Epidermal melanocyte (primary cell): ENCODE measurements around the gene SRP68.
"Not testable (repeated sequence)": the region's sequence is repeated elsewhere in the genome, so short reads cannot be mapped to it uniquely, and the experiment has no call there.

Experiments used
- DNase-seq: peaks from one replicate; pipeline ENCODE4 v3.0.0; 2011; ENCODE audit warnings: low spot score; ENCODE audit not compliant: insufficient read length

Gene SRP68

DNA sequence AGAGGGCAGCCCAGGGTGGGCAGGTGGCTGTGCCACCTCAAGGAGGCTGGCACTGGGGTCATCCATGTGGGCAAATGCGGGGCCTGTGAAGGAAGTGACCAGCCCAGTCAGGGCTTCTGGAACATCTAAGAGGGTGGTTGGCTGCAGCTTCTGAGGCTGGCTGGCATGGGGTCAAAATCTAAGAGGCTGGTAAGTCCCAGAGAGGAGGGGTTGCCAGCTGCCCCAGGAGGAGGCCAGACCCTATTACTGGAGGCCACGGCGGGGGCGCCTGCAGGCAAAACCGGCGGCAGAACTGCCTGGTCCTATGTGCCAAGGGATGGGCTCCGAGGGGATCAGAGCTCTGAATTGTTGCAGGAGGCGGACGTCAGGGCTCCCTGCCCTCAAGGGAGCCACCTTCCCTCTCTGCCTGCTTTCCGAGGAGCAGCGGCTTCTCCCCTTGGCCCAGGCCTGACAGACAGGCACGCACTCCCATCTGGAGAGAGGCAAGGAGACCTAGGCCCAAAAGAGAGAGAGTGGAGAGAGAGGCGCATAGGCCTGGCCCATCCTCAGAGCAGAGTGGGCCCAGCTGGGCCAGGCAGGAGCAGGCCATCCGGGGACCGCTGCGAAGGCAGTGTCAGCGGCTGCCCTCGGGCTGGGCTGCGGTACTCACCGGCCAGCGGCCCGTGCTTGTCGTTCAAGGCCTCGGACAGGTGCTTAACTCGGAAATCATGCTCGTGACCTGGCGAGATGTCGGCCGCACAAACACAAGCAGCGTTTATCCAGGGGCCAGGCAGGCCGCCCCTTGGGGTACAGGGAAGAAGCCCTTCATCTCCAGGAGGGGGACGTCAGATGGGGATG lies 17.6 kb upstream of the SRP68 start:
- no peak for DNase-seq

DNA sequence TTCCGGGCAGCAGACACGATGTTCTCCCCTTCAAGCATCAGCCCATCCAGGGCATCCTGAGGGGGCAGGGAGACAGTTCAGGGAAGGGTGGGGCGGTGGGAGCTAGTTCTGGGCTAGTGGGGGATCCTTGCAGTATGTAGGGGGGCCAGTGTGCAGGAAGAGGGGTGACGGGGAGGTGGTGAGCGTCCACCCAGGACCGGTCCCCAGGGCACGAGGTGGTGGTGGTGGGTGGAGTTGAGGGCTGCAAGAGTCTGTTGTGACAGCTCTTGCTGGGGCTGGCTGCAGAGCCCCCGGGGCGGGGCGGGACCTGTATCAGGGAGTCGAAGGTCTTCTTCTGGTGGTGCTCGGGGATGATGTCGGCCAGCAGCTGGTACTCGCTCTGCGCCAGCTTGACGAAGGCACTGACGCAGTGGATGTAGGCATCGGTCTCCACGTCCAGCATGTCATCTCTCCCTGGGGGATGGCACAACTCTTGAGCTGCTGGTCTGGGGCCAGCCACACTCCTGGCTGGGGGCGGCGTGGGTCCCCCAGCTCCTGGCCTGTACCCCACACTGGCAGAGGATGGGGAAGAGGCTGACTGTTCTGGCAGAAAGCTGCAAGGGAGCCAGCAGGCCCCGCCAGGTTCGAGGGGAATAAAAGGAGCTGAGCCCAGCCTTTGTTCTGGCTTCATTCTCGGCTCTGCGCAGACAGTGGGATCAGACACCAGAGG lies 16.7 kb upstream of the SRP68 start:
- DNase-seq: no peak

DNA sequence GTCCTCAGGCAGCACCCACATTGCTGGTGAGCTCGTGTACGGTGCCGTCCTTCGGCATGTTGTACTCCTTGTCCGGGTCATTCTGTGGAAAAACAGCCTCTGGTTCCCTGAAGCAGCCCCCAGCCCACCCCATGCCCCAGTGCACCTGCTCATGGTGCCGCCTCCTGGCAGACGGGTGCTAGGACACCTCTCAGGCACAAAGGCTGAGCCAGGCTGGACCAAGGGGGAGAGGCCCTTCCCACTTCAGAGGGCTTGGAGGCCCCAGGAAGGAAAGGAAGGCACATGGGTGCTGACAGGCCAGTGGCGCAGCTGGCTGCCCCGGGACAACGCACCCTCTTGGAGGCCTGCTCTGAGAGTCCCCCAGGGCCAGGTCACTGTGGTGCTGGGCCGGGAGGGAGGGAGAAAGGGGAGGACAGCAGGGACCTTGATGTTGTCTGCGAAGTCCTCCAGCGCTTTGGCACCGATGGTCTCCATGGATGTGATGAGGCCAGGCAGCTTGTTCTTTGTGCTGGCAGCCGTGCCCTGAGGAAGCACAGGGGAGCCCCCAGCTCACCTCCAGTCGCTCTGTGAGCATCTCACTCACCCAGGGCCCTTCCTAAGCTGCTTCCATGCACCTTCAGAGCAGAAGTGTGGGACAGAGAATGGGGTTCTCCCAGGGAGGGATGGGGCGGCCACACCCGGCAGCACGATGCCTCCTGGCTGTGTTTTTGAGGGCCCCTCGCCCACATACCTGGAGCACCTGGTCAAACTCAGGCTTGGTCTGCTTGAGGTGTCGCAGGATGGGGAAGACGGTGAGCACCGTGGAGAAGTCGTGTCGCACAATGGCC lies 15.9 kb upstream of the SRP68 start:
- no peak for DNase-seq

DNA sequence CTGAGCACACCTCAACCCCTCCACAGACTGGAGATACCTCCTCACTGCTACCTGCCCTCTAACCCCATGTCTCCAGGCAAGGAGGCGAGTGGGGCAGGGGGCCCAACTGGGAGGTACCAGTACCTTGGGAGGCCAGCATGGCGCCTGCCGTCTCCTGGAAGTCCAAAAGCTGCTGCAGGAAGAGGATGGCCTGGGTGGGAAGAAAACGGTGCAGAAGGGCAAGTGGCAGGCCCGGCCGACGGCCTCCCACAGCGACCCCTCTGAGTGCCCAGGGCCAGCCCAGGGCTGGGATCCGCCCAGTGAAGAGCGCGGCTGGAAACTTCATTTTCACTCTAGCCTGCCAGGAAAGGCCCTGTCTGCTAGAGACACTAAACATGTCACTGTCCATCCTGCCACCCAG lies 15.2 kb upstream of the SRP68 start:
- DNase-seq: no peak

DNA sequence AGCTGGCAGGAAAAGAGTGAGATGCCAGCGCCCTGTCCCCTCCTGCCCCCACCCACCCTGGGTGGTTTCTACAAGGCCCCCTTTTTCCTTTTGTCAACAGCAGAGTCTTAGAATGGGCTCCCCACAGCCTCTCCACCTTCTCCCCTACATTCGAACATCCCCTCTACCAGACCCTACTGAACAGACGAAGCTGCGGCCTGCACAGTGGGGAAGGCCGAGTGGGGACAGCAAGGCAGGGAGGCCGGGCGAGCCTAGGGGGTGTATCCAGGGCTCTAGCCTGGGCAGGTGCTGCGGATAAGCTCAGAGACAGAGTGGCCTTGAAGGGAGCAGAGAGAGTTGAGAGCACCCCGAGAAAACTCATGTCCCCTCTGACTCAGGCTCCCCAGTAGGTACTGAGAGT lies 14.1 kb upstream of the SRP68 start:
- no peak for DNase-seq

DNA sequence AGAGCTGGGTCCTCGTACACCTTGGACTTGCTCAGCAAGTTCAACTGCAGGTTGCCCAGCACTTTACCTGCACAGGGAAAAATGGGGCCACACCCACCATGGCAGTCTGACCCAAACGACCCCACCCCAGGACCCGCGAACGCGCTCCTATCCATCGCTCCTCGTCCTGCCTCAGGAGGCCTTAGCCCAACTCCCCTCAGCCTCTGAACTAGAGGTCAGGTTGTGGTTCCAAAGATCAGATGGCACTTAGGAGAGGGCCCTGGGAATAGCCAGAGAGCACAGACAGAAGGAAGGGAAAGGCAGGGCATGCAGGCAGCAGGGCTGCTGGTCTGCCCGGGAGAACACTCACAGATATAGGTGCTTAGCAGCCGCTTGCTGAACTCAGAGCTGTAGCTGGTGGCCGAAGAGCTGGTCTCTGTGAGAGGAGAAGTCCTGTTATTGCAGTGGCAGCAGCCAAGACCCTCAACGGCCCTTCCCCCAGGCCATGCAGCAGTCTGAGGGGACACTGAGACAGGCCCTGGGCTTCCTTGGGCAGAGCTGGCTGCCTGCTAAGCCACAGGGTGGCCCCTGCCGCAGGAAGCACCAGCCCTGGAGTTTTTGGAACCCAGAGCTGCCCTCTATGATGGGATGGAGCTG lies 13.5 kb upstream of the SRP68 start:
- no peak for DNase-seq

DNA sequence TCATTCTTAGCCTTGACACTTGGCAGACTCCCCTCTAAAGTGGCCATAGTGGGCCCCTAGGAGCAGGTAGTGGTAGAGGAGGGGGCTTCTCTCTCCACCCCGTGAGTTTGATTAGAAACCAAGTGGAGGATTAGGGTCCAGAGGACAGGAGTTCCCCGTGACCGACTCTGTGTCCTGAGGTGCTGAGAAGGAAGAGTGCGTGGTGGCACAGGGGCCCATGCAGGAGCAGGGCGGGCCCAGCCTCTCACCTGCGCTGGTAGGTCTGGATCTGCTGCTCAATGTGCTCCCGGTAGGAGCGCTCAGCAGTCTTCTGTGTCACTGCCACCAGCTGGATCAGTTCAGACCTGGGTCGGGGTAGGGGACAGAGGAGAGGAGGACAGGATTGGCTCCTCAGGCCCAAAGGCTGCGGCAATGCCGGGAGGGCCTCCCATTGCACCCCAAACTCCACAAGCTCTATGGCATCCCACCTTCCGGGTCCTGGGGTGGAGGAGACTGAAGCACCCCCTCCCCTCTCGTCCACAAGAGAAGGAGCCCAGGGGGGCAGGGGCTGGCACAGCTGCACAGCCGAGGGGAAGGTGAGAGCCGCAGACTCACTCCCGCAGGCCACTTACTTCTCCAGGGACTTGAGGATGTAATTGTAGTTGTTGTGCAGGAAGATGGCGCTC lies 12.9 kb upstream of the SRP68 start:
- DNase-seq: no peak

DNA sequence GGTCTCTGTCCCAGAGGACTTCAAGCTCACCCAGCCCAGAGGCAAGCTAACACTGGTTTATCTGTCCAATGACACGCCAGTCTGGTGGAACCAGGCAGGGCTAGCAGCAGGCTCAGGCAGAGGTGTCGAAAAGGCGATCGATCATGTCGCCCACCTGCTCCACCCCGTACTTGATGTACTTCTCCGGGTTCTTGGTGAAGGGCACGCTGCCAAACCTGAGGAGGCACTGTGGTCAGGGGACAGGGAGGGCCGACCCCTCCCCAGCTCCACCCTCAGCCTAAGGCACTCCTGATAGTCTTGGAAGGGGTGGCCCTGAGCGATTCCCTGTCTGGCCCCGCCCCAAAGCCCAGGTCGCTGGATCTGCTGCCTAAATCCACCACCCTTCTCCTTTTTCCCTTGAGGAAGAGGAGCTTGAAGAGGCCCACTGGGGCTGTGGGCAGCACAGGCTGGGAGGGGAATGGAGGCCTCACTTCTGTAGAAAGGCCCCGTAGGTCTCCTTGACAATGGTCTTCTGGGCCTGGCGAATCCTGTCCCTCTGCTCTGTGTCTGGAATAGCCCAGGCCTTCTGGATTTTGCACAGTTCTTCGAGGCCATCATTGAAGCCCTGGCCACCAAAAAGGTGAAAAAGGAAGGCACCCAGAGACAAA lies 11.3 kb upstream of the SRP68 start:
- DNase-seq: no peak

DNA sequence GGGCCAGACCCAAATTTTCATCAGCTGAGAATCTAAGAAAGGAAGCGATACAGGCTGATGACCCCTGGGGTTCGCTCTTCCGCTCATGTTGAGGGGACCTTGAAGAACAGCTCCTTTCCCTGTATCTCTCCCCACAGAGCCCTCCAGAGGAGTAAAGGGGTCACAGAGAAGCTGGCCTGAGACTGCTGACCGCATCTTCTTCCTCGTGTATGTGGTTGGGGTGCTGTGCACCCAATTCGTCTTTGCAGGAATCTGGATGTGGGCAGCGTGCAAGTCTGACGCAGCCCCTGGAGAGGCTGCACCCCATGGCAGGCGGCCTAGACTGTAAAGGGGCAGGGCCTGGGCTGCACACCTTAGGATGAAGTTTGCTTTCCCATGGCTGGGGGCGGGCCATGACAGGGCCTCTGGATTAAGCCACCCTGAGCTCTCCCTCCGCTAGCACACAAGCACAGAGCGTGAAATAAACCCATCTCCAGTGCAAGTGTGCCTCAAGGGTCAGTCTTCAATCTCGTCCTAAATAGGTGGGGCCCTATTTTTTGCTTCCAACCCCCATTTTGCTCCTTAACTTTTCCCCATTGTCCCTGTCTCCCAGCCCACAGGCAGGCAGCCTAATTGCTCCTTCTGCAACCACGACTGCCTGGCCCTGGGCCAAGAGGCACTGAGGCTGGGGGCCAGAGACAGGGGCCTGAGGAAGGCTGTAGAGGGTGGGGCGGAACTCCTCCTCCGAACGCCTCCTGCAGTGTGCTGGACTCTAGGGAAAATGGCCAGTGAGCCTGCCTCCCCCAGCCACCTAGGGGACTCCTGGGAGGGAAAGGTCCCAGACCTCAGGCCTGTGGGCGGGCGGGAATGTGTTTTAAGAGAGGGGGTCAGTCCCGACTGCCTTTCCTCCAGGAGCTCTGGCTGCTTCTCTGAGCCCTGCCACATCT lies 10.3 kb upstream of the SRP68 start:
- no peak for DNase-seq

DNA sequence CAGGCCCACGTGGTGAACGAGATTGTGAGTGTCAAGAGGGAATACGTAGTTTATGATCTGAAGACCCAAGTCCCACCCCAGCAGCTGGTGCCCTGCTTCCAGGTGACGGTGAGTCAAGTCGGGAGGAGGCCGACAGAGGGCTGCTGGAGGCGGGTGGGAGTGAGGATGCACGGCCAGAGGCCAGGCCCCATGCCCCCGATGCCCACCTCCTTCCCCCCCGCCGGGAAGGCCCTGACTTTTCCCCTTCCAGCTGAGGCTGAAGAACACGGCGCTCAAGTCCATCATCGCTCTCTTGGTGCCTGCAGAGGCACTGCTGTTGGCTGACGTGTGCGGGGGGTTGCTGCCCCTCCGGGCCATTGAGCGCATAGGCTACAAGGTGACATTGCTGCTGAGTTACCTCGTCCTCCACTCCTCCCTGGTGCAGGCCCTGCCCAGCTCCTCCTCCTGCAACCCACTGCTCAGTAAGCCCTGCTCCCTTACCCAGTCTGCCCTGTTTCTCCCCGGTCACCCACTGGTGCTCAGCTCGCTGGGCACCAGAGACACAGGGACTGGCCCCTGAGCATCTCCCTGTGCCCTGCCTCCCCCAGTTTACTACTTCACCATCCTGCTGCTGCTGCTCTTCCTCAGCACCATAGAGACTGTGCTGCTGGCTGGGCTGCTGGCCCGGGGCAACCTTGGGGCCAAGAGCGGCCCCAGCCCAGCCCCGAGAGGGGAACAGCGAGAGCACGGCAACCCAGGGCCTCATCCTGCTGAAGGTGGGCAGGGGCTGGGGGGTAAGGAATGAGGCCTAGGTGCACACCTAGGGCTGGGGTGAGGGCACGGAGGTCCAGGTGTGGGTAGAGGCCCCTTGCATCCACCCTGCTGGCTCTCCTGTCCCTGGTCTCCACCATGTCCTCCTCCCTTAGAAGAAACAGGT lies 9.2 kb upstream of the SRP68 start:
- no peak for DNase-seq

DNA sequence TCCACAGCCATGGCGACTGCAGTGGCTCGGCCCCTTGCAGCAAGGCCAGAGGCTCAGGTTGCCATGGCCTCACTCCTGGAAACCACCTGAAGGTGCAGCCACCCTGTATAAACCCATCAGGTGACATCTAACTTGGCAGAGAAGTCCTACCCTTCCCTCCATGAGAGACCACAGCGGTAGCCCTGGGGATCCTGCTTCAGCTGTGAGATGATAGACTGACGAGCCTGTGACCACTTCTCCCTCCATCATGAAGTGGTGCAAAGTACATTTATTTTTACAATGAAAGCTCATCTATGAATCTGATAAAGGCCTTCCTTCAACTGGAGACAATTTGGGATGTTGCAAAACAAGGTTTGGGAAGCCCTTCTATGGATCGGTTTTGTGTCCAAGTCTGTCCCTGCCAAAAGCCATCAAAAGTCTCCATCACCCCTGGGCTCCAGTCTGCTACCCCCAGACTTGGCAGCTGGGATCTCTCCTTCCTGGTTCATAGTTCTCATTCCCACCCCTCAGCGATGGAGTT lies 8.5 kb upstream of the SRP68 start:
- DNase-seq: no peak

DNA sequence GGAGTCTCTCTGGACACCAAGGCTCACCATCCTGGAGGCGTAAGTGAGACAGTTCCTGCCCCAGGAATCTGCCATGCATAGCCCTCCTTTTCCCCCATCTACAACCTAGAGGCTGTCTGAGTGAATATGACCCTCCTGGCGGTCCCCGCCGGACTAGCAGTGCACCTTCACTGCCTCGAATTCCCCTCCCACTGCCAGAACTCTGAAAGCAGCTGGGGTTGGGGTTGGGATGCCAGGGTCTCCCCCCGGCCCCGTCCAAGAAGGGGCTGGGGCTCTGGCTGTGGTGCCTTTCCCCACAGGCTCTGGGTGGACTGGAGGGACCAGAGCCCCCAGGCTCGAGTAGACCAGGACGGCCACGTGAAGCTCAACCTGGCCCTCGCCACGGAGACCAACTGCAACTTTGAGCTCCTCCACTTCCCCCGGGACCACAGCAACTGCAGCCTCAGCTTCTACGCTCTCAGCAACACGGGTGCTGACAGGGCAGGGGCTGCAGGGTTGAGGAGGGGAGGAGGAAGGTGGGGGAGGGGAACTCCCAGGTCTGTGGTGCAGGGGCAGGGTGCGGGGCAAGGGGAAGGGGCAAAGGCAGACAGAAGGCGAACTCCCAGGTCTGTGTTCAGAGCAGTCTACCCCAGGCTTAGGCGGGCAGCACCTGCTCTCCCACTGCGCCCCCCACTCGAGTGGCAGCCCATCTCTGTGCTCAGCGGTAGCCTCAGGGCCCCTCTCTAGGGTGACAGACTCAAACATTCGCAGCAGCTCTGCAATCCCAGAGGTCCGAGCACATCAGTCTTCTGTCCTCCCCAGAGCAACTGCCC lies 7.8 kb upstream of the SRP68 start:
- DNase-seq: no peak

DNA sequence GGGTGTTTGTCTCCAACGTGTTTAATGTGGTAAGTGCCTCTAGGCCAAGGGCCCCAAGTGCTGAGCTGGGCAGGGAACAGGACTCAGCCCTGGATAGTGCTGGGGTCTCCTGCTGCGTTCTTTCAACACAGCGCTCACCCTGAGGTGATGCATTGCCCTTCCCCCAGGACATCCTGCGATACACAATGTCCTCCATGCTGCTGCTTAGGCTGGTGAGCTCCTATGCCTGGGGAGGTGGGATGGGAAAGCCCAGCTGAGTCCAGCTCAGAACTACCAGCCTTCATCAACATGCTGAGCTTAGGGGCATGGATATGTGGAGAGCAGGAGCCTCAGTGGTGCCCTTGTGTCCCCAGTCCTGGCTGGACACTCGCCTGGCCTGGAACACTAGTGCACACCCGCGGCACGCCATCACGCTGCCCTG lies 7.2 kb upstream of the SRP68 start:
- no peak for DNase-seq

DNA sequence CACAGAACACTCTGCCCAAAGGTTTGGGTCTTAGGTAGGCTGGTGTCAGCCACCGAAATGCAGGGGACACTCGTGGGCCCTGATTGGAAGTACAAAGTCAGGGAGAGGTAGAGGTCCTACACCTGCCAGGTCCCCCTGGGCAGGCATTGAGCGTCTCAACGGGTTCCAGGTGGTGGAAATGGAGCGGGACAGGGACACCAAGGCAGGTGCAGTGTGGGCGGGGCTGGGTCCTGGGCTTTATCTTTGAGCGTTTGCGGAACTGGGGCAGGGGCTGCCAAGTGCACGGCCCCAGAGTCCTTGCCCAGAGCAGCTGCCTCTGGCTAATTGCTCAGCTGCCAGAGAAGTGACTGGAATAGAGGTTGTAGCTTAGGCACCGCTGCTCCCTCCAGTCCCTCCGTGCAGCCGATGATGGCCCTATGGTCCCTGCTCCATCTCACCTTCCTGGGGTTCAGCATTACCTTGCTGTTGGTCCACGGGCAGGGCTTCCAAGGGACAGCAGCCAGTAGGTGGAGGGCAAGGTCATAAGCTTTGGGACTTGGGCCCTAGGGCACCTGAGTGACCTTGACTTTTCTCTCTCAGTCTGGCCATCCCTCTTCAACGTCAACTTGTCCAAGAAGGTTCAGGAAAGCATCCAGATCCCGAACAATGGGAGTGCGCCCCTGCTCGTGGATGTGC lies 6.7 kb upstream of the SRP68 start, which contains the start of gene ZACN:
TSS of gene ZACN (plus strand) at position 323 of the 675 bp plus-strand sequence. CDS start at position 406, 83 bp downstream.
- no peak for DNase-seq

DNA sequence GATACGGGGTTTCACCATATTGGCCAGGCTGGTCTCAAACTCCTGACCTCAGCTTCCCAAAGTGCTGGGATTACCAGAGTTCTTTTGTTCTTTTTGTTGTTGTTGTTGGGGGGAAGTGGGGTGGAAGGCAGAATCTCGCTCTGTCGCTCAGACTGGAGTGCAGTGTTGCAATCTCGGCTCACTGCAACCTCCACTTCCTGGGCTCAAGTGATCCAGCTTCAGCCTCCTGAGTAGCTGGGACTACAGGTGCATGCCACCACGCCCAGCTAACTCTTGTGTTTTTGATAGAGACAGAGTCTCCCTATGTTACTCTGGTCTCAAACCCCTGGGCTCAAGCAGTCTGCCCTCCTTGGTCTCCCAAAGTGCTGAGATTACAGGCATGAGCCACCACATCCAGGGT lies 6.1 kb upstream of the SRP68 start:
- not testable (repeated sequence) for DNase-seq

DNA sequence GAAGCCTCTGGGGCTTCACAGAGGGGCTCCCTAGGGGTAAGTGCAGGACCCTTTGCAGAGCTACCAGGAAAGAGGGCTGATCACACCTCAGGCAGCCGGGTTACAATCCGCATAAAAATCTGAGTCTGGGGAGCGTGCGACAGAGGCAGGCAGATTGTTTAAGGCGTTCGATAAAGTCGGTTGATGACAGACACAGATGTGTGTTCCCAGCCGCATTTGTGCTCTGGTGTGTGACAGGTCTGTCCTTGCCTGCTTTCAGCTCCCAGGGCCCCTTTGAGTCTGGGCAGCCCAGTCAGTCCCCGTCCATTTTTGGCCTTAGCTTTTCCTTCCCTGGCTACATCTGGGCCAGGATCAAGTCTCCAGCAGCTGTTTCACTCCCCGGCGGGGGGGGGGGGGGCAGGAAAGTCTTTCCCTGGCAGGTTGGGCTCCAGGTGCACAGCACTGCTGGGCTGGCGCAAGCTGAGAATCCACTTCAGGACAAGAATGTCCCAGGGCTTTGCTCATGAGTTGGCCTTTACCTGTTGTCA lies 5.3 kb upstream of the SRP68 start:
- no peak for DNase-seq
